Measurements from ENCODE around the gene GLIPR1.

Gene GLIPR1

GRCh38 chr12:75549989-75550388 is 69.4 kb downstream of the GLIPR1 start:
- Histone ChIP-seq H3K4me3 (ENCODE audit: low read length) (no peak overlapping the region), H3K9ac (ENCODE audit: low read length) (no peak overlapping the region), H3K4me1 (ENCODE audit: control insufficient read depth, low read depth, low read length) (peaks cover 14% of the 10 kb centered on the region), H3K27ac (ENCODE audit: low read length) (no peak overlapping the region), H3K27me3 (ENCODE audit: control insufficient read depth, insufficient read depth, low read length) (no peaks in the 10 kb centered on the region), H3K36me3 (ENCODE audit: control insufficient read depth, low read depth, low read length) (no peaks in the 10 kb centered on the region), H3K9me3 (ENCODE audit: control insufficient read depth, low read depth, low read length) (no peaks in the 10 kb centered on the region)

- no peak overlapping the region for H3K4me3 ChIP-seq (ENCODE audit: low read length)
Measured at GRCh38 chr12:75550401-75551240, 70.1 kb downstream of the GLIPR1 start.

GRCh38 chr12:75551477-75551876 is 70.9 kb downstream of the GLIPR1 start:
- H3K9ac ChIP-seq (ENCODE audit: low read length) = no peak overlapping the region
- no peaks in the 10 kb centered on the region for H3K36me3 ChIP-seq (ENCODE audit: control insufficient read depth, low read depth, low read length)
- H3K9me3 ChIP-seq (ENCODE audit: control insufficient read depth, low read depth, low read length) = no peaks in the 10 kb centered on the region
- H3K27ac ChIP-seq (ENCODE audit: low read length) = no peak overlapping the region
- no peaks in the 10 kb centered on the region for H3K27me3 ChIP-seq (ENCODE audit: control insufficient read depth, insufficient read depth, low read length)
- H3K4me1 ChIP-seq (ENCODE audit: control insufficient read depth, low read depth, low read length) = peaks cover 14% of the 10 kb centered on the region
- H3K4me3 ChIP-seq (ENCODE audit: low read length) = no peak overlapping the region

More at GRCh38 chr12:75550401-75551240, 70.1 kb downstream of the GLIPR1 start:
- no peak overlapping the region for H3K27ac ChIP-seq (ENCODE audit: low read length)
- no peak overlapping the region for H3K9ac ChIP-seq (ENCODE audit: low read length)
- H3K9me3 ChIP-seq (ENCODE audit: control insufficient read depth, low read depth, low read length) = no peaks in the 10 kb centered on the region
- peaks cover 14% of the 10 kb centered on the region for H3K4me1 ChIP-seq (ENCODE audit: control insufficient read depth, low read depth, low read length)
- no peaks in the 10 kb centered on the region for H3K36me3 ChIP-seq (ENCODE audit: control insufficient read depth, low read depth, low read length)
- H3K27me3 ChIP-seq (ENCODE audit: control insufficient read depth, insufficient read depth, low read length) = no peaks in the 10 kb centered on the region

GRCh38 chr12:75553398-75553797 is 72.8 kb downstream of the GLIPR1 start:
- no peaks in the 10 kb centered on the region for H3K36me3 ChIP-seq (ENCODE audit: control insufficient read depth, low read depth, low read length)
- H3K4me1 ChIP-seq (ENCODE audit: control insufficient read depth, low read depth, low read length) = peaks cover 14% of the 10 kb centered on the region
- H3K9me3 ChIP-seq (ENCODE audit: control insufficient read depth, low read depth, low read length) = no peaks in the 10 kb centered on the region
- no peak overlapping the region for H3K27ac ChIP-seq (ENCODE audit: low read length)
- H3K27me3 ChIP-seq (ENCODE audit: control insufficient read depth, insufficient read depth, low read length) = no peaks in the 10 kb centered on the region
- no peak overlapping the region for H3K4me3 ChIP-seq (ENCODE audit: low read length)
- no peak overlapping the region for H3K9ac ChIP-seq (ENCODE audit: low read length)
